KMS-11 (cell line): ENCODE data around the gene SLC43A3.

ENCODE experiments used
- H2AFZ ChIP-seq: fragments of 200-600 bp; sonication (generic); 2 replicates; pipeline ENCODE4 v1.6.1; 2016; ENCODE audit warnings: antibody characterized with exemption, mixed run types, low read depth
- H3K27ac ChIP-seq: fragments of 200-600 bp; sonication (generic); 2 replicates; pipeline ENCODE4 v1.6.1; 2016; ENCODE audit warnings: mild to moderate bottlenecking, mixed run types
- H3K27me3 ChIP-seq: fragments of 200-600 bp; sonication (generic); 2 replicates; pipeline ENCODE4 v1.6.1; 2017; ENCODE audit warnings: mild to moderate bottlenecking, low read depth, mixed run types, moderate library complexity; ENCODE audit not compliant: insufficient read depth
- H3K36me3 ChIP-seq: fragments of 200-600 bp; sonication (generic); 2 replicates; pipeline ENCODE4 v1.6.1; 2017; ENCODE audit warnings: mild to moderate bottlenecking, mixed run types; ENCODE audit not compliant: insufficient read depth
- H3K4me1 ChIP-seq: fragments of 200-600 bp; sonication (generic); 2 replicates; pipeline ENCODE4 v1.6.1; 2016; ENCODE audit warnings: mild to moderate bottlenecking, low read depth, mixed run types; ENCODE audit not compliant: poor library complexity, severe bottlenecking
- H3K4me2 ChIP-seq: fragments of 200-600 bp; sonication (generic); 2 replicates; pipeline ENCODE4 v1.7.0; 2016; ENCODE audit warnings: mild to moderate bottlenecking, mixed run types
- H3K4me3 ChIP-seq: fragments of 200-600 bp; sonication (generic); IDR thresholded peaks from 2 replicates; pipeline ENCODE4 v1.6.1; 2017; ENCODE audit warnings: low read depth, low read length, mixed read lengths; ENCODE audit not compliant: insufficient read depth
- H3K79me2 ChIP-seq: fragments of 200-600 bp; sonication (generic); 2 replicates; pipeline ENCODE4 v1.6.1; 2016; ENCODE audit warnings: low read depth, mixed run types; ENCODE audit not compliant: insufficient read depth
- H3K9ac ChIP-seq: fragments of 200-600 bp; sonication (generic); 2 replicates; pipeline ENCODE4 v1.6.1; 2016; ENCODE audit warnings: mild to moderate bottlenecking, mixed run types
- H4K20me1 ChIP-seq: fragments of 200-600 bp; sonication (generic); 2 replicates; pipeline ENCODE4 v1.6.1; 2016; ENCODE audit warnings: mild to moderate bottlenecking, mixed run types; ENCODE audit not compliant: insufficient read depth
- TF ChIP-seq, protein P1 (sequence below): fragments of 200-600 bp; sonication (generic); conservative IDR thresholded peaks from 2 replicates; pipeline ENCODE4 v1.6.1; 2017; ENCODE audit warnings: low read depth, mild to moderate bottlenecking, antibody characterized with exemption, low read length, moderate library complexity, mixed read lengths

Gene SLC43A3

DNA sequence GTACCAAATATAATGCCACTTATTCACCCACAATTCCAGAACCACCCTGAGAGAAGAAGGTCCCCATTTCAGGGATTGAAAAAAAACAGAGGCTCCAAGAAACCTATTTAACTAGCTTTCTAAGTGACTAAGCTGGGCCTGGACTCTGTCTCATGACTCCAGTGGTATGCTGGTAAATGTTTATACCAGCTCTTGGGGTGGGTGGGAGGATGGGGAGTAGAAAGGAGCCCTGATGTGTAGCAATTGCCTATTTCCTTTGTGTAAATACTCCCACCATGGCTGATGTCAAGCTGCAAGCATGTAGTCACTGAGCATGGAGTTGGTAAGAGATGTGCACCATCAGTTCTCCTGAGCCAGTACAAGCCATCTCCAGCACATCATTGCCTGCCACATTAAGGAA lies 48.7 kb downstream of the SLC43A3 start:
- Histone ChIP-seq H3K4me2 (no peak overlapping the region), H3K4me3 (no peak overlapping the region), H2AFZ (no peak overlapping the region), H3K27ac (no peak overlapping the region), H3K36me3 (no peaks in the 10 kb centered on the region), H3K9ac (no peak overlapping the region), H3K4me1 (no peaks in the 10 kb centered on the region), H3K79me2 (no peaks in the 10 kb centered on the region), H3K27me3 (no peaks in the 10 kb centered on the region), H4K20me1 (no peaks in the 10 kb centered on the region)
- TF ChIP-seq, protein P1, sequence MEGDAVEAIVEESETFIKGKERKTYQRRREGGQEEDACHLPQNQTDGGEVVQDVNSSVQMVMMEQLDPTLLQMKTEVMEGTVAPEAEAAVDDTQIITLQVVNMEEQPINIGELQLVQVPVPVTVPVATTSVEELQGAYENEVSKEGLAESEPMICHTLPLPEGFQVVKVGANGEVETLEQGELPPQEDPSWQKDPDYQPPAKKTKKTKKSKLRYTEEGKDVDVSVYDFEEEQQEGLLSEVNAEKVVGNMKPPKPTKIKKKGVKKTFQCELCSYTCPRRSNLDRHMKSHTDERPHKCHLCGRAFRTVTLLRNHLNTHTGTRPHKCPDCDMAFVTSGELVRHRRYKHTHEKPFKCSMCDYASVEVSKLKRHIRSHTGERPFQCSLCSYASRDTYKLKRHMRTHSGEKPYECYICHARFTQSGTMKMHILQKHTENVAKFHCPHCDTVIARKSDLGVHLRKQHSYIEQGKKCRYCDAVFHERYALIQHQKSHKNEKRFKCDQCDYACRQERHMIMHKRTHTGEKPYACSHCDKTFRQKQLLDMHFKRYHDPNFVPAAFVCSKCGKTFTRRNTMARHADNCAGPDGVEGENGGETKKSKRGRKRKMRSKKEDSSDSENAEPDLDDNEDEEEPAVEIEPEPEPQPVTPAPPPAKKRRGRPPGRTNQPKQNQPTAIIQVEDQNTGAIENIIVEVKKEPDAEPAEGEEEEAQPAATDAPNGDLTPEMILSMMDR = no peak

DNA sequence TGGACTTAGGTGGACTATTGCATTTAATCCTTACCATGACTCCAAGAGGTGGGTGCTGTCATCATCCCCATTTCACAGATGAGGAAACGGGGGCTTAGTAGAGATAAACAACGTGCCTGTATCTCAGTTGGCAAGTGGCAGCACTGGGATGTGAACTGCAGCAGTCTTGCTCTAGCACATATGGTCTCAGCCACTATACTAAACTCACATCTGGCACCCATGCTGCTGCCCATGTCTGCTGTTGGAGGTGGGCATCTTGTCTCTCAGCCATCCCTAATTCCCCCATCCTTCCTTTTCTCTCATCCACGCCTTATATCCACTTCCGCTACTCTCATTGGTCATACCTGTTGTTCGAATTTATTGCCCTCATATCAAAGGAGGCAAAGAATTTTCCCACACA lies 49.8 kb downstream of the SLC43A3 start:
- no peak overlapping the region for H3K4me2 ChIP-seq
- H3K79me2 ChIP-seq = no peaks in the 10 kb centered on the region
- TF ChIP-seq, protein P1 = no peak
- H3K36me3 ChIP-seq = no peaks in the 10 kb centered on the region
- no peaks in the 10 kb centered on the region for H4K20me1 ChIP-seq
- no peaks in the 10 kb centered on the region for H3K4me1 ChIP-seq
- no peaks in the 10 kb centered on the region for H3K27me3 ChIP-seq
- H2AFZ ChIP-seq = no peak overlapping the region
- no peak overlapping the region for H3K9ac ChIP-seq
- H3K4me3 ChIP-seq = no peak overlapping the region
- H3K27ac ChIP-seq = no peak overlapping the region

GRCh38 chr11:57376095-57377090 lies 50.5 kb downstream of the SLC43A3 start:
- no peaks in the 10 kb centered on the region for H3K36me3 ChIP-seq
- no peak overlapping the region for H3K4me3 ChIP-seq
- no peaks in the 10 kb centered on the region for H3K27me3 ChIP-seq
- TF ChIP-seq, protein P1 = no peak
- H2AFZ ChIP-seq = no peak overlapping the region
- H3K27ac ChIP-seq = no peak overlapping the region
- no peak overlapping the region for H3K9ac ChIP-seq
- no peaks in the 10 kb centered on the region for H3K79me2 ChIP-seq
- no peaks in the 10 kb centered on the region for H3K4me1 ChIP-seq
- H3K4me2 ChIP-seq = no peak overlapping the region
- no peaks in the 10 kb centered on the region for H4K20me1 ChIP-seq

DNA sequence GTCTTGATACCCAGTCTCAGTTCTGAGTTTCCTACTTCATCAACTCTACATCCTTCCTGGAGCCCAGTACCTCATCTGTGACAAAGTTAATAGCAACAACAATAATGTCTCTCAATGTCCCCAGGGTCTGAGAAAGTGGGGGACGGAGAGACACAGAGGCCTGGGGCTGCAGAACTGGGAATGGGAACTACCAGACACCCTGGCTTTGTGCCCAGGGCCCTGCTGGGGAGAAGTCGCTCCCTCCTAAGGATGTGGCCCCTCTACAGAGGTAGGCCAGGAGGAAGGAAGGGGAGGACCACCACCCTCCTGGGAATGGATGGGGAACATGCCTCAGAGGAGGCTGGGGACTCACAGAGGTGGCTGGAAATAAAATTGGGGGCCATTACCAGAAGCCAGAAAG lies 51.4 kb downstream of the SLC43A3 start:
- no peak overlapping the region for H3K27ac ChIP-seq
- H3K79me2 ChIP-seq = no peaks in the 10 kb centered on the region
- H2AFZ ChIP-seq = no peak overlapping the region
- no peak overlapping the region for H3K4me2 ChIP-seq
- TF ChIP-seq, protein P1 = no peak
- H3K36me3 ChIP-seq = no peaks in the 10 kb centered on the region
- H4K20me1 ChIP-seq = no peaks in the 10 kb centered on the region
- H3K4me3 ChIP-seq = no peak overlapping the region
- no peaks in the 10 kb centered on the region for H3K27me3 ChIP-seq
- no peak overlapping the region for H3K9ac ChIP-seq
- no peaks in the 10 kb centered on the region for H3K4me1 ChIP-seq
